Body of pancreas (tissue), 4 donors: ENCODE results near the gene ZNF689. TPM values are rescaled to one million over a fixed set of nuclear protein-coding genes. Genes with fewer than 3 reads are reported as not detected.
A peak's percentile ranks its signal among the peaks of the same experiment; 100 is the strongest.

Experiments
- ATAC-seq: fragments of 150-250 bp; one replicate; pipeline ENCODE4 v1.9.1; 2016
- DNase-seq, 4 donors: peaks; one replicate each; pipeline ENCODE4 v3.0.0-alpha.2; 2019
- H3K27ac ChIP-seq, 4 donors: fragments of 200-600 bp; sonication (generic); 1 replicate in 3 of 4; 2 replicates in 1 of 4; pipeline versions ENCODE4 v1.5.1 to v1.6.1; 2016 to 2019; ENCODE audit warnings: mild to moderate bottlenecking in 1 of 4, mixed read lengths in 1 of 4, moderate library complexity in 1 of 4
- H3K27me3 ChIP-seq, 2 donors: fragments of 200-600 bp; sonication (generic); one replicate each; pipeline ENCODE4 v1.6.0; 2016; ENCODE audit warnings: mild to moderate bottlenecking in 1 of 2
- H3K36me3 ChIP-seq, 2 donors: fragments of 200-600 bp; sonication (generic); replicated peaks in 1 of 2; 2 replicates each; pipeline ENCODE4 v1.5.1; 2016; ENCODE audit warnings: low read depth in 2 of 2; ENCODE audit not compliant: insufficient read depth in 1 of 2
- H3K4me1 ChIP-seq: fragments of 200-600 bp; sonication (generic); one replicate; pipeline ENCODE4 v1.6.0; 2016
- H3K4me3 ChIP-seq, 2 donors: fragments of 200-600 bp; sonication (generic); 1 replicate in 1 of 2; 2 replicates in 1 of 2; pipeline ENCODE4 v1.5.1; 2016 to 2019
- H3K9me3 ChIP-seq, 3 donors: fragments of 200-600 bp; sonication (generic); 1 replicate in 2 of 3; 2 replicates in 1 of 3; pipeline ENCODE4 v1.5.1; 2016
- CTCF ChIP-seq, 7 experiments: fragments of 450-650 bp in 4 of 7; fragments of 200-600 bp in 3 of 7; sonication (generic) in 3 of 7; IDR thresholded peaks; one replicate each; pipeline ENCODE4 v1.5.1; 2016 to 2019; ENCODE audit warnings: antibody characterized with exemption in 7 of 7
- POLR2A ChIP-seq, 3 donors: fragments of 450-650 bp; IDR thresholded peaks; one replicate each; pipeline ENCODE4 v1.6.1; 2016; ENCODE audit warnings: antibody characterized with exemption in 3 of 3, mild to moderate bottlenecking in 2 of 3
- WGBS, 2 donors: methylation state at CpG; one replicate each; pipeline ENCODE4 v1.1.5; 2017; 5-methylcytosine and 5-hydroxymethylcytosine counted together
- intact Hi-C: fragments of 100-400 bp; cut with DNase I; formaldehyde crosslinking; loops from one replicate; pipeline ENCODE4 v1.15.1; 2023
- total RNA-seq, 2 donors: library from RNA; depleted of rRNA; stranded (reverse); fragments of >200 nt; gene quantifications; one replicate each; pipeline ENCODE4 v1.1.0, GENCODE V29; 2016

The ZNF689 gene
- total RNA-seq, 2 donors from 2014 or later: 4.6 to 7.0 TPM

GRCh38 chr16:30567991-30568638 lies 42.1 kb downstream of the ZNF689 start:
- Histone ChIP-seq H3K4me3 (no peak overlapping the region), H3K27ac (peak overlapping the region in 2 of 4 donors; percentile 2 to 32), H3K9me3 (no peaks in the 10 kb centered on the region), H3K36me3 (no peaks in the 10 kb centered on the region), H3K4me1 (peaks cover 19% of the 10 kb centered on the region), H3K27me3 (no peaks in the 10 kb centered on the region)
- DNase-seq (no peak), ATAC-seq (no peak)
- WGBS, 2 donors: 53 to 74% methylated on average over 6 of the region's 6 CpGs
- TF ChIP-seq CTCF (IDR thresholded peaks at IDR 0.05) (no peak), POLR2A (IDR thresholded peaks at IDR 0.05) (no peak)
- intact Hi-C loops: no loop called here

GRCh38 chr16:30567160-30567990 lies 42.8 kb downstream of the ZNF689 start:
- Histone ChIP-seq H3K4me1 (peaks cover 15% of the 10 kb centered on the region), H3K36me3 (no peaks in the 10 kb centered on the region), H3K27ac (peak overlapping the region in 2 of 4 donors; percentile 2 to 32), H3K27me3 (no peaks in the 10 kb centered on the region), H3K9me3 (no peaks in the 10 kb centered on the region), H3K4me3 (no peak overlapping the region)
- DNase-seq: peak in 1 of 4 donors; percentile 35
- no peak for ATAC-seq
- no peak for TF ChIP-seq POLR2A (IDR thresholded peaks at IDR 0.05)
- TF ChIP-seq CTCF (IDR thresholded peaks at IDR 0.05): no peak
- 69 to 71% methylated on average over 13 to 14 of the region's 14 CpGs for WGBS, 2 donors
- intact Hi-C loops: no loop called here

DNA sequence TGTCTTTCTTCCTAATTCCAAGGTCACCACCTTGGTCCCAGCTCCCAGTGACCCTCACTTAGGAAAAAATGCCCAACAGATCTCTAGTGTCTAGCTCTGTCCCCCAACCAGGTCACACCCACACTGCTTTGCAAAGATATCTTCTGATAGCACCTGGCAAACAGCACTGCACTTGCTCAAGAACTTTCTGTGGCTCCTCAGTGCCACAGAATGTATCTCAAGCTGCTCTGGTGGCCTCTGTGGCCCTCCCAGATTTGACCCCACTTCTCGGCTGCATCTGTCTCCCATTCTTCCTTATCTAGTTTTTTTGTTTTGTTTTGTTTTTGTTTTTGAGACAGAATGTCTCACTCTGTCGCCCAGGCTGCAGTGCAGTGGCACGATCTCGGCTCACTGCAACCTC lies 43.7 kb downstream of the ZNF689 start:
- Histone ChIP-seq H3K4me1 (peaks cover 12% of the 10 kb centered on the region), H3K9me3 (no peaks in the 10 kb centered on the region), H3K27me3 (no peaks in the 10 kb centered on the region), H3K27ac (no peak overlapping the region), H3K36me3 (no peaks in the 10 kb centered on the region), H3K4me3 (no peak overlapping the region)
- no peak for TF ChIP-seq CTCF (IDR thresholded peaks at IDR 0.05)
- TF ChIP-seq POLR2A (IDR thresholded peaks at IDR 0.05): no peak
- DNase-seq: no peak
- ATAC-seq: no peak
- WGBS, 2 donors: 84 to 91% methylated on average over 4 of the region's 4 CpGs
- intact Hi-C loops: no loop called here

- ATAC-seq: no peak
- H3K4me3 ChIP-seq: no peak overlapping the region
- H3K27me3 ChIP-seq: no peaks in the 10 kb centered on the region
- DNase-seq: no peak
- 47 to 56% methylated on average over 8 of the region's 8 CpGs for WGBS, 2 donors
- TF ChIP-seq CTCF (IDR thresholded peaks at IDR 0.05): no peak
- TF ChIP-seq POLR2A (IDR thresholded peaks at IDR 0.05): no peak
- intact Hi-C loops: no loop called here
- H3K36me3 ChIP-seq: no peaks in the 10 kb centered on the region
- no peak overlapping the region for H3K27ac ChIP-seq
- H3K9me3 ChIP-seq: no peaks in the 10 kb centered on the region
- H3K4me1 ChIP-seq: peaks cover 16% of the 10 kb centered on the region
These were observed 44.2 kb downstream of the ZNF689 start for GRCh38 chr16:30565984-30566383.
